HCT116 (cell line): ENCODE measurements around the gene ARPC5. TPM values are rescaled to one million over a fixed set of nuclear protein-coding genes. Genes with fewer than 3 reads are reported as not detected.

Experiments used
- ATAC-seq: fragments of 200-7000 bp; cut with Tn5 transposase; 2 replicates; pipeline ENCODE4 v1.9.1; 2020; ENCODE audit warnings: mild to moderate bottlenecking, moderate library complexity
- BruUV-seq: library from RNA; stranded (reverse); fragments of 400-500 nt; replicated peaks from 2 replicates; lab custom pipeline; 2021; lab: Mats Ljungman, UMichigan
- CTCF ChIA-PET: fragments of 300-600 bp; sonication (Branson Sonifier 250); formaldehyde crosslinking; loops from one replicate; lab custom pipeline; 2021; ENCODE audit warnings: antibody characterized with exemption; lab: Charles Lee
- POLR2A ChIA-PET: fragments of 300-600, 350-600 bp; sonication (Branson Sonifier 250); formaldehyde crosslinking; loops from one replicate; lab custom pipeline; 2021; ENCODE audit warnings: antibody characterized with exemption; lab: Charles Lee
- RAD21 ChIA-PET, 2 experiments: fragments of 300-600 bp; sonication (Branson Sonifier 250); formaldehyde crosslinking; loops; one replicate each; lab custom pipeline; 2023; ENCODE audit warnings: low total read pairs in 2 of 2; ENCODE audit not compliant: uncharacterized antibody in 2 of 2, unreplicated experiment in 2 of 2, low non-redundant PET in 1 of 2; lab: Charles Lee
- DNase-seq: peaks from one replicate; pipeline ENCODE4 v3.0.0-alpha.2; 2010; ENCODE audit warnings: low read depth, low spot score
- H2AFZ ChIP-seq: fragments of 200-600 bp; shearing (Covaris generic), sonication (generic); 2 replicates; pipeline ENCODE4 v1.6.1; 2017; ENCODE audit warnings: low read depth, mixed run types, mixed read lengths, antibody characterized with exemption, low read length; ENCODE audit not compliant: poor library complexity, severe bottlenecking
- H3K27ac ChIP-seq: 2 replicates; pipeline ENCODE4 v1.5.1; 2012; ENCODE audit warnings: low read depth, low read length
- H3K27me3 ChIP-seq: fragments of 200-600 bp; sonication (generic); 2 replicates; pipeline ENCODE4 v1.6.1; 2016; ENCODE audit warnings: mixed run types, low read length, mixed read lengths; ENCODE audit not compliant: insufficient read depth
- H3K36me3 ChIP-seq, 2 experiments: fragments of 200-500 bp in 1 of 2; fragments of 200-600 bp in 1 of 2; sonication (Bioruptor generic) in 1 of 2; sonication (generic) in 1 of 2; 2 replicates each; pipeline versions ENCODE4 v1.5.1 to v1.6.1; 2014 to 2016; ENCODE audit warnings: low read length in 2 of 2, inconsistent platforms in 1 of 2, mixed read lengths in 1 of 2, mixed run types in 1 of 2; ENCODE audit not compliant: insufficient read depth in 2 of 2, control insufficient read depth in 1 of 2
- H3K4me1 ChIP-seq, 2 experiments: fragments of 200-600 bp in 1 of 2; sonication (generic) in 1 of 2; 2 replicates each; pipeline versions ENCODE4 v1.5.1 to v1.6.1; 2012 to 2017; ENCODE audit warnings: low read length in 2 of 2, inconsistent platforms in 1 of 2, mild to moderate bottlenecking in 1 of 2, mixed read lengths in 1 of 2, mixed run types in 1 of 2, moderate library complexity in 1 of 2; ENCODE audit not compliant: insufficient read depth in 2 of 2, control insufficient read depth in 1 of 2
- H3K4me2 ChIP-seq: fragments of 200-600 bp; sonication (generic); 2 replicates; pipeline ENCODE4 v1.6.1; 2017; ENCODE audit warnings: mixed run types, low read length, mixed read lengths
- H3K4me3 ChIP-seq, 2 experiments: fragments of 200-600 bp in 1 of 2; sonication (generic) in 1 of 2; replicated peaks in 1 of 2; 2 replicates each; pipeline ENCODE4 v1.5.1; 2011 to 2016; ENCODE audit warnings: low read length in 2 of 2, control low read depth in 1 of 2, low read depth in 1 of 2, mild to moderate bottlenecking in 1 of 2, mixed read lengths in 1 of 2, mixed run types in 1 of 2
- H3K79me2 ChIP-seq: fragments of 200-600 bp; sonication (generic); 2 replicates; pipeline ENCODE4 v1.6.1; 2017; ENCODE audit warnings: mild to moderate bottlenecking, mixed run types, low read length, moderate library complexity, mixed read lengths; ENCODE audit not compliant: insufficient read depth
- H3K9ac ChIP-seq: fragments of 200-600 bp; sonication (generic); 2 replicates; pipeline ENCODE4 v1.6.1; 2016; ENCODE audit warnings: low read length, mixed read lengths
- H3K9me2 ChIP-seq: fragments of 200-600 bp; sonication (generic), shearing (Covaris generic); 2 replicates; pipeline ENCODE4 v1.6.1; 2017; ENCODE audit warnings: mixed run types, mild to moderate bottlenecking, moderate library complexity; ENCODE audit not compliant: insufficient read depth
- H3K9me3 ChIP-seq, 2 experiments: fragments of 200-500 bp in 1 of 2; fragments of 200-600 bp in 1 of 2; sonication (Bioruptor generic) in 1 of 2; sonication (generic) in 1 of 2; 2 replicates each; pipeline ENCODE4 v1.6.1; 2014 to 2017; ENCODE audit warnings: low read length in 2 of 2, mixed read lengths in 2 of 2, inconsistent platforms in 1 of 2, low read depth in 1 of 2, mild to moderate bottlenecking in 1 of 2, mixed run types in 1 of 2, moderate library complexity in 1 of 2; ENCODE audit not compliant: control insufficient read depth in 1 of 2, insufficient read depth in 1 of 2
- H4K20me1 ChIP-seq: fragments of 200-600 bp; sonication (generic), shearing (Covaris generic); 2 replicates; pipeline ENCODE4 v1.6.1; 2017; ENCODE audit warnings: mixed run types, mild to moderate bottlenecking, moderate library complexity; ENCODE audit not compliant: insufficient read depth
- CBX3 ChIP-seq: IDR thresholded peaks from 2 replicates; pipeline ENCODE4 v1.6.1; 2012; ENCODE audit warnings: low read depth
- CEBPB ChIP-seq: IDR thresholded peaks from 2 replicates; pipeline ENCODE4 v1.6.1; 2012; ENCODE audit warnings: low read depth
- EGR1 ChIP-seq: IDR thresholded peaks from 2 replicates; pipeline ENCODE4 v1.6.1; 2012; ENCODE audit warnings: low read depth
- EZH2 ChIP-seq: fragments of 200-600 bp; sonication (generic); IDR thresholded peaks from 2 replicates; pipeline ENCODE4 v1.6.1; 2017; ENCODE audit warnings: antibody characterized with exemption, mixed run types
- EZH2phosphoT487 ChIP-seq: fragments of 200-600 bp; IDR thresholded peaks from 2 replicates; pipeline ENCODE4 v1.6.1; 2018; ENCODE audit warnings: antibody characterized with exemption, borderline replicate concordance
- FOSL1 ChIP-seq: IDR thresholded peaks from 2 replicates; pipeline ENCODE4 v1.6.1; 2012; ENCODE audit warnings: low read depth
- JUND ChIP-seq: IDR thresholded peaks from 2 replicates; pipeline ENCODE4 v1.6.1; 2012
- POLR2AphosphoS5 ChIP-seq: IDR thresholded peaks from 2 replicates; pipeline ENCODE4 v1.6.1; 2011; ENCODE audit warnings: mild to moderate bottlenecking, low read depth, low read length, moderate library complexity
- RAD21 ChIP-seq: IDR thresholded peaks from 2 replicates; pipeline ENCODE4 v1.6.1; 2012; ENCODE audit warnings: low read depth, mild to moderate bottlenecking
- SRF ChIP-seq: IDR thresholded peaks from 2 replicates; pipeline ENCODE4 v1.6.1; 2012; ENCODE audit warnings: low read depth
- ZBTB33 ChIP-seq: IDR thresholded peaks from 2 replicates; pipeline ENCODE4 v1.6.1; 2011; ENCODE audit warnings: mild to moderate bottlenecking, low read length, moderate library complexity; ENCODE audit not compliant: insufficient replicate concordance; ENCODE audit errors: extremely low read depth
- ZFX ChIP-seq: fragments of 450-650 bp; IDR thresholded peaks from 2 replicates; pipeline ENCODE4 v1.6.1; 2017
- ZNF274 ChIP-seq: fragments of 200-500 bp; sonication (Bioruptor generic); IDR thresholded peaks from 2 replicates; pipeline ENCODE4 v1.6.1; 2014; ENCODE audit warnings: mild to moderate bottlenecking, low read depth, low read length, inconsistent platforms
- intact Hi-C: fragments of 100-400 bp; cut with micrococcal nuclease; formaldehyde crosslinking; loops from 2 replicates; pipeline ENCODE4 v1.10.0; 2022
- total RNA-seq: library from RNA; stranded (reverse); gene quantifications from one replicate; pipeline ENCODE4 v1.2.1, GENCODE V29; 2021; ENCODE audit not compliant: unreplicated experiment

Gene ARPC5
- total RNA-seq, 1 experiment from 2014 or later = 71.5 TPM

- RAD21 ChIA-PET = no interaction called here
- Histone ChIP-seq H3K4me2 (no peak within 1 kb of the TSS), H3K9ac (no peak within 1 kb of the TSS), H3K27me3 (no peaks in the 10 kb centered on the region), H3K79me2 (no peaks in the 10 kb centered on the region), H3K4me3 (no peak within 1 kb of the TSS), H3K4me1 (peaks cover 0 to 7% of the 10 kb centered on the region in 2 experiments; a peak in 1 of 4 replicates), H3K9me3 (no peaks in the 10 kb centered on the region)
- DNase-seq = no peak
- intact Hi-C loops = no loop called here
- TF ChIP-seq POLR2AphosphoS5 (no peak), ZFX (no peak), CEBPB (no peak), CBX3 (no peak), FOSL1 (no peak), EGR1 (no peak), JUND (no peak), ZNF274 (no peak), SRF (no peak), EZH2 (no peak), ZBTB33 (no peak), EZH2phosphoT487 (no peak), RAD21 (no peak)
- TF ChIP-seq, all 23 proteins: peak for 0
- no peaks in the 10 kb centered on the region for H4K20me1 ChIP-seq
- ChIA-PET CTCF (no interaction called here), POLR2A (no interaction called here)
- H2AFZ ChIP-seq = no peak within 1 kb of the TSS
- ATAC-seq = peak; percentile 32
- no peaks in the 10 kb centered on the region for H3K9me2 ChIP-seq
- no peak within 1 kb of the TSS for H3K27ac ChIP-seq
- no TSS peak for BruUV-seq
- no peaks in the 10 kb centered on the region for H3K36me3 ChIP-seq
Measured at GRCh38 chr1:183590244-183591191, 45.1 kb downstream of the ARPC5 start, which contains the start of gene NCF2. Gene NCF2 (minus strand): TSS chr1:183590459. CDS start chr1:183590329, 130 bp downstream.
